IgD-negative memory B cell (primary cell): ENCODE measurements around the gene PRSS53. TPM values are rescaled to one million over a fixed set of nuclear protein-coding genes. Genes with fewer than 3 reads are reported as not detected.
A peak's percentile ranks its signal among the peaks of the same experiment; 100 is the strongest.

Source experiments
- H3K27ac Mint-ChIP-seq, 3 donors: one replicate each; pipeline ENCODE4 v1.8.0; 2020 to 2022; ENCODE audit warnings: mild to moderate bottlenecking in 3 of 3, mixed read lengths in 3 of 3, moderate library complexity in 1 of 3
- H3K27me3 Mint-ChIP-seq: one replicate; pipeline ENCODE4 v1.8.0; 2021; ENCODE audit warnings: mixed read lengths
- H3K36me3 Mint-ChIP-seq: one replicate; pipeline ENCODE4 v1.8.0; 2020; ENCODE audit warnings: mild to moderate bottlenecking, mixed read lengths
- H3K4me1 Mint-ChIP-seq, 3 donors: one replicate each; pipeline ENCODE4 v1.8.0; 2020 to 2022; ENCODE audit warnings: mixed read lengths in 3 of 3, mild to moderate bottlenecking in 1 of 3
- H3K4me3 Mint-ChIP-seq, 4 donors: one replicate each; pipeline ENCODE4 v1.8.0; 2020 to 2022; ENCODE audit warnings: mild to moderate bottlenecking in 4 of 4, mixed read lengths in 4 of 4, moderate library complexity in 3 of 4
- H3K9me3 Mint-ChIP-seq, 3 donors: one replicate each; pipeline ENCODE4 v1.8.0; 2020 to 2021; ENCODE audit warnings: mixed read lengths in 3 of 3, mild to moderate bottlenecking in 1 of 3
- polyA plus RNA-seq: library from polyadenylated mRNA; unstranded; fragments of 300-500 nt; fragmentation: Illumina TruSeq; gene quantifications from one replicate; pipeline ENCODE4 v1.2.3, GENCODE V29; 2021

Gene PRSS53
- polyA plus RNA-seq, 1 donor from 2014 or later = 0.83 TPM

DNA sequence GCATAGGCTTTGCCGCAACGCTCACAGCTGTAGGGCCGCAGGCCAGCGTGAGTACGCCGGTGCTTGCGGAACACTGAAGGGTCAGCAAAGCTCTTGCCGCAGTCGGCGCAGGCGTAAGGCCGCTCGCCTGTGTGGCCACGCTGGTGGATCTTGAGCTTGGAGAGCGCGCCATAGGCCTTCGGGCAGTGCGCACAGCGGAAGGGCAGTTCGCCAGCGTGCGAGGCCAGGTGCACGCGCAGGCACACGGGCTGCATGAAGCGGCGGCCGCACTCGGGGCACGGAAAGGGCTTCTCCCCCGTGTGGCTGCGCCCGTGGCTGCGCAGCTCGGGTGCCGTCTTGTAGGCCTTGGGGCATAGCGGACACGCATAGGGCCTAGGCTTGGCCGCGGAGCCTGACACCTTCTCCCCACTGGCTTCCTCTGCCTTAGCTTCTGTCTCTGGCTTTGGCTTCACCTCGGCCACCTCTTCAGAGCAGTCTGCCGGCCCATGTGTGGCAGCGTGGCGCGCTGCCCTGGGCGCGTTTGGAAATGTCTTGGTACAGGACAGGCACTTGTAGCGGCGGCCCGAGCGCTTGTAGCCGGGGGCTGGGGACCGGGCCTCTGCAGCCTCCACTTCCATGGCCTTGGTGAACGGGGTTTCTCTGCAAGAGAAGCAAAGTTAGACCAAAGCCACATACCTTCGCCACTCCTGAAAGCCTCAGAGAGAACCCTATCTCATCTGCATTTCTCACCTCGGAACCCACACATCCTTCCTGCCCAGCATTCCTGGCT, 24.7 kb downstream of the PRSS53 start:
- no peaks in the 10 kb centered on the region for H3K27me3 Mint-ChIP-seq
- H3K36me3 Mint-ChIP-seq = peaks cover 11% of the 10 kb centered on the region
- peaks cover 0 to 5% (median 0%) of the 10 kb centered on the region in 3 donors for H3K4me1 Mint-ChIP-seq
- no peaks in the 10 kb centered on the region for H3K9me3 Mint-ChIP-seq
- H3K27ac Mint-ChIP-seq = peak overlapping the region in 2 of 3 donors; percentile 5 to 88
- peak overlapping the region in 2 of 4 donors; percentile 22 to 41 for H3K4me3 Mint-ChIP-seq

DNA sequence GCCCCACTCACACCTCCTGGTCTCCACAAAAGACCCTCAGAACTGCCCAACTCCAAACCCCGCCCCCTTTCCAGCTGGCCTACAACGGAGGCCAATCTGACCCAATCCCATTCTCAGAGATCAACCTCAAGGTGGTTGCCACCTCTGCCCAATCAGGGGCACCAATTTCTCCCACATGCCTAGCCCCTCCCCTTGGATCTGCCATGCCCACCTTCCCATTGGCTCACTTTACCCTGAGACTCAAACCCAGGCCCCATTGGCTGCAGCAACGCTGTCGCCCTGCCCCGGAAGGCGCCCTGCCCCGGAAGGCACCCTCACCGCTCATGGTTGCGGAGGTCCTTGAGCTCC, 25.3 kb downstream of the PRSS53 start:
- no peaks in the 10 kb centered on the region for H3K9me3 Mint-ChIP-seq
- H3K36me3 Mint-ChIP-seq = peaks cover 11% of the 10 kb centered on the region
- H3K4me3 Mint-ChIP-seq = peak overlapping the region in 1 of 4 donors; percentile 41
- peaks cover 0 to 5% (median 0%) of the 10 kb centered on the region in 3 donors for H3K4me1 Mint-ChIP-seq
- peak overlapping the region in 2 of 3 donors; percentile 5 to 88 for H3K27ac Mint-ChIP-seq
- no peaks in the 10 kb centered on the region for H3K27me3 Mint-ChIP-seq

DNA sequence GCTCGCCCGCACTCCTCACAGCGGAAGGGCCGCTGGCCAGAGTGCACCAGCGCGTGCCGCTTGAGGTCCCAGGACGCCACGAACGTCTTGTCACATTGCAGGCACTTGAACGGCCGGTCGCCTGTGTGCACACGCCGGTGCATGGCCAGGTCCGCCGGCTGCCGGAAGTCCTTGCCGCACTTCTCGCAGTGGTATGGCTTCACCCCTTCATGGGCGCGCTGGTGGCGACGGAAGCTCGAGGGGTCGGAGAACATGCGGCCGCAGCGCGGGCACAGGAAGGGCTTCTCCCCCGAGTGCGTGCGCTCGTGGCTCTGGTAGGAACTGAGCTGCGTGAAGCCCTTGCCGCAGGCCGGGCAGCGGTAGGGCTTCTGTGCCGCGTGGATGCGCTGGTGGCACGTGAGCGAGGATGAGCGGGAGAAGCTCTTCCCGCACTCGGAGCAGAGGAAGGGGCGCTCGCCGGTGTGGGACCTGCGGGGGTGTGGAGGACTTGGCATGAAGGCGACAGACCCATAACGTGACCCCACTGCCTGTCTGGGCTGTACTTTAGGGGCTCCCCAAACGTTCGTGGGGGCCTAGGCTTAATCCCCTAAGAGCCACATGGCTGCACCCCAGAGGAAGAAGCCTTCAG, 26.8 kb downstream of the PRSS53 start:
- Mint-ChIP-seq H3K27me3 (no peaks in the 10 kb centered on the region), H3K9me3 (no peaks in the 10 kb centered on the region), H3K36me3 (peaks cover 12% of the 10 kb centered on the region), H3K4me3 (no peak overlapping the region), H3K4me1 (peaks cover 0 to 5% (median 0%) of the 10 kb centered on the region in 3 donors), H3K27ac (no peak overlapping the region)

- Mint-ChIP-seq H3K27me3 (no peaks in the 10 kb centered on the region), H3K4me3 (no peak overlapping the region), H3K36me3 (peaks cover 12% of the 10 kb centered on the region), H3K9me3 (no peaks in the 10 kb centered on the region), H3K4me1 (peaks cover 0 to 4% (median 0%) of the 10 kb centered on the region in 3 donors), H3K27ac (no peak overlapping the region)
These were observed 27.5 kb downstream of the PRSS53 start for GRCh38 chr16:31061126-31061812.

GRCh38 chr16:31055613-31056012, 33.1 kb downstream of the PRSS53 start:
- Mint-ChIP-seq H3K4me1 (peaks cover 0 to 2% (median 0%) of the 10 kb centered on the region in 3 donors), H3K4me3 (no peak overlapping the region), H3K27ac (no peak overlapping the region), H3K9me3 (no peaks in the 10 kb centered on the region), H3K27me3 (no peaks in the 10 kb centered on the region), H3K36me3 (peaks cover 2% of the 10 kb centered on the region)

- H3K9me3 Mint-ChIP-seq = no peaks in the 10 kb centered on the region
- H3K27ac Mint-ChIP-seq = no peak overlapping the region
- H3K27me3 Mint-ChIP-seq = no peaks in the 10 kb centered on the region
- H3K4me1 Mint-ChIP-seq = peaks cover 0 to 4% (median 3%) of the 10 kb centered on the region in 3 donors
- no peaks in the 10 kb centered on the region for H3K36me3 Mint-ChIP-seq
- H3K4me3 Mint-ChIP-seq = no peak overlapping the region
These were observed 36.6 kb downstream of the PRSS53 start for GRCh38 chr16:31052114-31052513.

DNA sequence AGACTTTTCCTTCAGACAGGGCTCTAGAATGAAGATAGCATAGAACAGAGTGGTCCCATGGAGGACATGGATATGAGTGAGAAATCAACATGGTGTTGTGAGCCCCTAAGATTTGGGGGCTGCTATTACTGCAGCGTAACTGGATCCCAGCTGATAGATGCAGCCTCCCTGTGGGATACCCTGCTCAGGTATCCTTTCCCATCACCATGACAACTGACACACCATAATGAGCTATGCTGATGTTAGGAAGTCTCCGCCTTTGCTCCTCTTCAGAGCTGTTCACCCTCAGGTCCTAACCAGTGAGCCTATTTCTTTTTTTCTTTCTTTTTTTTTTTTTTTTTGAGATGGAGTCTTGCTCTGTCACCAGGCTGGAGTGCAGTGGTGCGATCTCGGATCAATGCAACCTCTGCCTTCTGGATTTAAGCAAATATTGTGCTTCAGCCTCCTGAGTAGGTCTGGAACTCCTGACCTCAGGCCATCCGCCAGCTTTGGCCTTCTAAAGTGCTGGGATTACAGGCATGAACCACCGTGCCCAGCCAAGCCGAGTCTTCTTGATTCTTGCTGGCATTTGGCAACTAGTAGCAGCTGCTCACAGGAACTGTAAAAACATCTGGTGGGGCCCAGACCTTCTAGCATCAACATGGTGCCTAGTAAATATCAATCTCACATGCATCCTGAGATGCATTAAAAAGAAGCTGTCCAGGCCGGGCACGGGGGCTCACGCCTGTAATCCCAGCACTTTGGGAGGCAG, 38.3 kb downstream of the PRSS53 start:
- H3K4me3 Mint-ChIP-seq = no peak overlapping the region
- no peaks in the 10 kb centered on the region for H3K27me3 Mint-ChIP-seq
- peak overlapping the region in 1 of 3 donors; percentile 67 for H3K27ac Mint-ChIP-seq
- peaks cover 0 to 6% (median 5%) of the 10 kb centered on the region in 3 donors for H3K4me1 Mint-ChIP-seq
- H3K36me3 Mint-ChIP-seq = no peaks in the 10 kb centered on the region
- no peaks in the 10 kb centered on the region for H3K9me3 Mint-ChIP-seq

DNA sequence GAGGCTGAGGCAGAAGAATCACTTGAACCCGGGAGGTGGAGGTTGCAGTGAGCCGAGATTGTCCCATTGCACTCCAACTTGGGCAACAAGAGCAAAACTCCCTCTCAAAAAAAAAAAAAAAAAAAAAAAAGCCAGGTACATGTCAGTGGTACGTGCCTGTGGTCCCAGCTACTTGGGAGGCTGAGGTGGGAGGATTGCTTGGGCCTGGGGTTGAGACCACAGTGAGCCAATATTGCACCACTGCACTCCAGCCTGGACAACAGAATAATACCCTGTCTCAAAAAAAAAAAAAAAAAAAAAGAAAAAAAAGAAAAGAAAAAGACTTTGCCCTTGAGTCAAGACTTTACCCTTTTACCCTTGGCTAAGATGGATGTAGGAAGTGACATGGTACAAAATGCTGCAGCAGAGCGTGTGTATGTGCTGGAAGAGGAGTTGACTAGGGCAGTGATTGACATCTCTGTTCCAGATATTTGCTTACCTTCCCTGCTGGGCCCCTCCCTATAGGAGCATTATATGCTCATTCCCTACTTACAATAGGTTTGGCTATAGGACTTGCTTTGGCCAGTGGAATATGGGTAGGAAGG, 44.8 kb downstream of the PRSS53 start:
- Mint-ChIP-seq H3K4me1 (peaks cover 0 to 4% (median 2%) of the 10 kb centered on the region in 3 donors), H3K27ac (no peak overlapping the region), H3K4me3 (no peak overlapping the region), H3K27me3 (no peaks in the 10 kb centered on the region), H3K36me3 (no peaks in the 10 kb centered on the region), H3K9me3 (no peaks in the 10 kb centered on the region)

GRCh38 chr16:31043352-31043751, 45.4 kb downstream of the PRSS53 start:
- Mint-ChIP-seq H3K27ac (no peak overlapping the region), H3K4me1 (peaks cover 0 to 4% (median 2%) of the 10 kb centered on the region in 3 donors), H3K36me3 (no peaks in the 10 kb centered on the region), H3K27me3 (no peaks in the 10 kb centered on the region), H3K4me3 (no peak overlapping the region), H3K9me3 (no peaks in the 10 kb centered on the region)

- H3K27ac Mint-ChIP-seq = no peak overlapping the region
These were observed 45.9 kb downstream of the PRSS53 start for GRCh38 chr16:31042866-31043265.

DNA sequence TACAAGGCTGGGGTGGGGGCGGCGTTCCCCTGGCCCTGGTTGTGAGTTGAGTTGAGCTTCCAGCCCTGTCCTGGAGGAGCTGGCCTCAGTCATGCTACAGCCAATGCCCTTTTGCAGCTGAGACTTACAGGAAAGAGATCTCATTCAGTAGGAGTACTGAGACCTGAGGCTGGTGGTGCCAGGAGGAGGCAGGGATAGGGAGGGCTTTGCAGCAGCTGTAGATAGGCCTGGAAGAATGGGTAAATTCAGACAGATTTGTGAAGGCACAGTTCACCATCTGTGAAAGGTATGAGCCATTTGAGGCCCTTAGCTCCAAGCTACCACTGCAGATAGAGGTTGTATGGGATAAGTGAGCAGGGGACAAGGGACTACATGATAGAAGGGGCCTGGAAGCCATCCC, 49.8 kb downstream of the PRSS53 start:
- Mint-ChIP-seq H3K27me3 (no peaks in the 10 kb centered on the region), H3K4me3 (no peak overlapping the region), H3K27ac (peak overlapping the region in 1 of 3 donors; percentile 60), H3K36me3 (peaks cover 6% of the 10 kb centered on the region), H3K4me1 (peaks cover 4 to 8% (median 6%) of the 10 kb centered on the region in 3 donors), H3K9me3 (no peaks in the 10 kb centered on the region)

More at GRCh38 chr16:31042866-31043265, 45.9 kb downstream of the PRSS53 start:
- no peaks in the 10 kb centered on the region for H3K27me3 Mint-ChIP-seq
- H3K4me1 Mint-ChIP-seq = peaks cover 0 to 4% (median 2%) of the 10 kb centered on the region in 3 donors
- H3K9me3 Mint-ChIP-seq = no peaks in the 10 kb centered on the region
- no peak overlapping the region for H3K4me3 Mint-ChIP-seq
- no peaks in the 10 kb centered on the region for H3K36me3 Mint-ChIP-seq

GRCh38 chr16:31036691-31037090, 52.1 kb downstream of the PRSS53 start:
- Mint-ChIP-seq H3K36me3 (peaks cover 8% of the 10 kb centered on the region), H3K4me1 (peaks cover 10 to 15% (median 10%) of the 10 kb centered on the region in 3 donors), H3K27ac (peak overlapping the region in 1 of 3 donors; percentile 43), H3K27me3 (no peaks in the 10 kb centered on the region), H3K4me3 (peak overlapping the region in 1 of 4 donors; percentile 29), H3K9me3 (no peaks in the 10 kb centered on the region)

DNA sequence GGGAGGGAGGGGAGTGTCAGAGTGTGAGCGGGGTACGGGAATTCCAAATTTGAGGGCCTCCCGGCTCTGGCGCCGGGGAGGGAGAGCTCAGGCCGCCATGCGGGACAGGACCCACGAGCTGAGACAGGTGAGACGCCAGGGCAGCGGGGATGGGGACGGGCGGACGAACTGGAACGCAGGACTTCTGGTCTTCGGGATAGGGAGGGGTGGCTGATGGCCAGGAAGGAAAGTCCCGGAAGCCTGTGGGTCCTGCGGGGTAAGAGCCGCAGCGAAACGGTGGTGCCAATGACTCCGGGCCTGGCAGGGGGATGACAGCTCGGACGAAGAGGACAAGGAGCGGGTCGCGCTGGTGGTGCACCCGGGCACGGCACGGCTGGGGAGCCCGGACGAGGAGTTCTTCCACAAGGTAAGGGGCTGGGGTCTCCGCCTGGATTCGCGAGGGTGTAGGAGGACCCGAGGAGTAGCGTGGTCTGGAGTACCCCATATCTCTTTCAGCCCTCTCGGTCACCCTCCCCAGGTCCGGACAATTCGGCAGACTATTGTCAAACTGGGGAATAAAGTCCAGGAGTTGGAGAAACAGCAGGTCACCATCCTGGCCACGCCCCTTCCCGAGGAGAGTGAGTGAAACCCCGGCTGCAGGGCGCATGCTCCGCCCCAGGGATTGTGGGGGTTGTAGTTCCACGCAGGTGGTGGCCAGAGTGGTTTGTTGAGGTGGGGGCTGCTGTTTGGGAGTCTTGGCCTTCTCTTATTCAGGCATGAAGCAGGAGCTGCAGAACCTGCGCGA, 54.8 kb downstream of the PRSS53 start:
- no peaks in the 10 kb centered on the region for H3K27me3 Mint-ChIP-seq
- peaks cover 10 to 15% (median 10%) of the 10 kb centered on the region in 3 donors for H3K4me1 Mint-ChIP-seq
- H3K36me3 Mint-ChIP-seq = peaks cover 8% of the 10 kb centered on the region
- H3K4me3 Mint-ChIP-seq = peak overlapping the region; percentile 88 to 100 (median 96)
- H3K27ac Mint-ChIP-seq = peak overlapping the region; percentile 90 to 99 (median 99)
- H3K9me3 Mint-ChIP-seq = no peaks in the 10 kb centered on the region
